Gastrocnemius medialis (tissue), 4 donors: ENCODE data around the gene SQSTM1. TPM values are rescaled to one million over a fixed set of nuclear protein-coding genes. Genes with fewer than 3 reads are reported as not detected.

ENCODE experiments used
- ATAC-seq, 2 donors: fragments of 150-250 bp; one replicate each; pipeline ENCODE4 v1.9.1; 2016
- DNase-seq, 2 donors: peaks; one replicate each; pipeline ENCODE4 v3.0.0-alpha.2; 2019
- H3K27ac ChIP-seq, 4 donors: fragments of 200-600 bp; sonication (generic); 1 replicate in 1 of 4; 2 replicates in 3 of 4; pipeline ENCODE4 v1.5.1; 2016 to 2018; ENCODE audit warnings: mild to moderate bottlenecking in 2 of 4, moderate library complexity in 1 of 4
- H3K27me3 ChIP-seq, 3 donors: fragments of 200-600 bp; sonication (generic) in 2 of 3; 1 replicate in 1 of 3; 2 replicates in 2 of 3; pipeline versions ENCODE4 v1.5.1 to v1.6.0; 2016 to 2019; ENCODE audit warnings: mild to moderate bottlenecking in 1 of 3, moderate library complexity in 1 of 3
- H3K36me3 ChIP-seq, 2 donors: fragments of 200-600 bp; sonication (generic) in 1 of 2; one replicate each; pipeline ENCODE4 v1.5.1; 2017 to 2018
- H3K4me1 ChIP-seq, 2 donors: fragments of 200-600 bp; sonication (generic) in 1 of 2; one replicate each; pipeline ENCODE4 v1.5.1; 2016 to 2017; ENCODE audit warnings: mild to moderate bottlenecking in 2 of 2
- H3K4me3 ChIP-seq, 4 donors: fragments of 200-600 bp; sonication (generic) in 3 of 4; 1 replicate in 1 of 4; 2 replicates in 3 of 4; pipeline ENCODE4 v1.5.1; 2016 to 2019; ENCODE audit warnings: mild to moderate bottlenecking in 2 of 4
- H3K9me3 ChIP-seq, 3 donors: fragments of 200-600 bp; sonication (generic) in 2 of 3; 1 replicate in 1 of 3; 2 replicates in 2 of 3; pipeline ENCODE4 v1.5.1; 2016 to 2019
- POLR2A ChIP-seq, 2 donors: fragments of 450-650 bp; IDR thresholded peaks; one replicate each; pipeline ENCODE4 v1.6.1; 2017; ENCODE audit warnings: antibody characterized with exemption in 2 of 2, mild to moderate bottlenecking in 2 of 2, moderate library complexity in 2 of 2
- in situ Hi-C, 4 donors: fragments of 200-750 bp; cut with MboI; loops; one replicate each; pipeline versions ENCODE4 v1.15.0 to v1.8.0; 2017; ENCODE audit warnings: low sequenced_read_pairs in 4 of 4
- intact Hi-C: fragments of 100-400 bp; cut with DNase I; formaldehyde crosslinking; loops from one replicate; pipeline ENCODE4 v1.15.1; 2023; ENCODE audit warnings: low total_unique reads
- total RNA-seq, 4 donors: library from RNA; depleted of rRNA; stranded (reverse); fragments of >200 nt; gene quantifications; one replicate each; pipeline versions ENCODE4 v1.1.0 to v1.2.3, GENCODE V29; 2016
- TF ChIP-seq, protein P1 (sequence below), 5 experiments: fragments of 450-650 bp in 3 of 5; fragments of 200-600 bp in 2 of 5; sonication (generic) in 2 of 5; IDR thresholded peaks in 4 of 5; conservative IDR thresholded peaks in 1 of 5; 1 replicate in 4 of 5; 2 replicates in 1 of 5; pipeline ENCODE4 v1.5.1; 2016 to 2019; ENCODE audit warnings: antibody characterized with exemption in 5 of 5, mild to moderate bottlenecking in 3 of 5, moderate library complexity in 3 of 5

Gene SQSTM1
- total RNA-seq, 4 donors from 2014 or later, result 1,080 to 1,340 (median 1,178) TPM

DNA sequence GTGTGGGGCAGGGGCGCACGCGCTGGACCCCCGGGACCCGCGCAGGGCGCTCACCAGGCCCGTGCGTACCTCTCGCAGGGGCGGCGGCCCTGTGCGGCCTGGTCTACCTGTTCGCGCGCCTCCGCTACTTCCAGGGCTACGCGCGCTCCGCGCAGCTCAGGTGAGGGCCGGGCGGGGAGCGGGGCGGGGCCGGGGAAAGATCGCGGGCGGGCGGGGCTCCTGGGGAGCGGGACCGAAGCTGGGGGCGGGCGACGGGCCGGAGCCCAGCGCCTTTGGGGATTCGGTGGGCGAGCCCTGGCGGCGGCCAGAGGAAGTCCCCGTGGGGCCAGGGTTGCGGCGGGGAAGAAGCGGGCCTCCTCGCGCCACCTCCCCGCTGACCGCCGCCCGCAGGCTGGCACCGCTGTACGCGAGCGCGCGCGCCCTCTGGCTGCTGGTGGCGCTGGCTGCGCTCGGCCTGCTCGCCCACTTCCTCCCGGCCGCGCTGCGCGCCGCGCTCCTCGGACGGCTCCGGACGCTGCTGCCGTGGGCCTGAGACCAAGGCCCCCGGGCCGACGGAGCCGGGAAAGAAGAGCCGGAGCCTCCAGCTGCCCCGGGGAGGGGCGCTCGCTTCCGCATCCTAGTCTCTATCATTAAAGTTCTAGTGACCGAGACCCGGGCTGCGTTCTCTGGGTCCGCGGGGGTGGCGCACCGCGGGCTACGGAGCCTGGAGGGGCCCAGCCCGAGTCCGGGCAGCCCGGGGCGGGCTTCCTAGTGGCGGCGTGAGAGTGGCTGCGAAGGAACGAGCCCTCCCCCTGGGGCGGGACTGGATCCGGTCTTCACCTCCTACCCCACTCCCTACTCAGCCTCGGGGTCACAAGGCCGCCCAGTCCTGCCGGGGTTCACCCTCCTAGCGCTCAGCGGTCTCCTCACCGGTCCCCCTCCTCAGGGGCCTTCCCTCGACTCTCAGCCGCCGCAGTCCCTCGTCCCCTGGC lies 24.6 kb upstream of the SQSTM1 start:
- in situ Hi-C loops (no loop called here), intact Hi-C loops (loop anchor here (1.0 to 5.0 kb wide), 4 partner anchors 34 to 129 kb away; partner anchors contain the start of genes MAML1 and MRNIP)
- H3K4me3 ChIP-seq, result peak overlapping the region; percentile 55 to 65 (median 60)
- TF ChIP-seq, protein P1, sequence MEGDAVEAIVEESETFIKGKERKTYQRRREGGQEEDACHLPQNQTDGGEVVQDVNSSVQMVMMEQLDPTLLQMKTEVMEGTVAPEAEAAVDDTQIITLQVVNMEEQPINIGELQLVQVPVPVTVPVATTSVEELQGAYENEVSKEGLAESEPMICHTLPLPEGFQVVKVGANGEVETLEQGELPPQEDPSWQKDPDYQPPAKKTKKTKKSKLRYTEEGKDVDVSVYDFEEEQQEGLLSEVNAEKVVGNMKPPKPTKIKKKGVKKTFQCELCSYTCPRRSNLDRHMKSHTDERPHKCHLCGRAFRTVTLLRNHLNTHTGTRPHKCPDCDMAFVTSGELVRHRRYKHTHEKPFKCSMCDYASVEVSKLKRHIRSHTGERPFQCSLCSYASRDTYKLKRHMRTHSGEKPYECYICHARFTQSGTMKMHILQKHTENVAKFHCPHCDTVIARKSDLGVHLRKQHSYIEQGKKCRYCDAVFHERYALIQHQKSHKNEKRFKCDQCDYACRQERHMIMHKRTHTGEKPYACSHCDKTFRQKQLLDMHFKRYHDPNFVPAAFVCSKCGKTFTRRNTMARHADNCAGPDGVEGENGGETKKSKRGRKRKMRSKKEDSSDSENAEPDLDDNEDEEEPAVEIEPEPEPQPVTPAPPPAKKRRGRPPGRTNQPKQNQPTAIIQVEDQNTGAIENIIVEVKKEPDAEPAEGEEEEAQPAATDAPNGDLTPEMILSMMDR (IDR thresholded peaks at IDR 0.05 in 4 of 5, conservative IDR thresholded peaks at IDR 0.05 in 1 of 5), result peak; percentile 60 to 95 (median 84)
- TF ChIP-seq POLR2A (IDR thresholded peaks at IDR 0.05), result peak; percentile 45 to 46
- H3K9me3 ChIP-seq, result no peaks in the 10 kb centered on the region
- peak in 1 of 2 donors; percentile 68 for DNase-seq
- H3K27me3 ChIP-seq, result no peaks in the 10 kb centered on the region
- H3K27ac ChIP-seq, result peak overlapping the region; percentile 62 to 81 (median 76)
- peak; percentile 74 to 84 for ATAC-seq
- peaks cover 0 to 32% of the 10 kb centered on the region in 2 donors for H3K36me3 ChIP-seq
- peaks cover 17 to 22% of the 10 kb centered on the region in 2 donors for H3K4me1 ChIP-seq

DNA sequence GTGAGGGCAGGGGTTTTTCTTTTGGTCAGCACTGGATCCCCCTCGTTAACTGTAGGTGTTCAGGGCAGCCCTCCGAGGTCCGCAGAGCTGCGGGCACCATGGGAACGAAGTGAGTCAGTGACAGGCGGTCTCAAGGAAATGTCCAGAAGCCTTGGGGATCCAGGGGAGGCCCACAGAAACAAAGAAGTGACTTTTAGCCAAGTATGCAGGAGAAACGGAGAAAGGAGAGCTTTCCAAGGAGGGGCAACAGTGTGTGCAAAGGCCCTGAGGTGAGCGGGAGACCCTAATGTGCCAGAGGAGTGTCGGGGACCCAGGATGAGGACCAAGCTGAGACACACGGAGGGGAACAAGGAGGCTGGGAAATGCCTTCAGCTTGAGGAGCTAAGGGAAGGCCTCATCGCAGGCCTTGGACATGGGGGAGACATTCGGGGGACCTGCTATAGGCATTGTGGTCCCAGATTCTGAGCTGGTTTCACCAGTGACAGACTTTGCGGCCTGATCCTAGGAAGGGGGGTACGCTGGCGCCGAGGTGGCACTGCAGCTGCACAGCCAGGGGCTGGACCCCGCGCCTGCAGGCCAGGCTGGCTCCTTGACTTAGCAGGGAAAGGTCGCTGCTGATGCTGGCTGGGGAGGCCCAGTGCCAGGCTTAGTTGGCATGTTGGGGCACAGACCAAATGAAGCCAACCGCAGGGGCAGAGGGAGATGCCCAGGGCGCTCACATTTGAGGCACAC lies 23.7 kb upstream of the SQSTM1 start:
- peak overlapping the region; percentile 62 to 81 (median 76) for H3K27ac ChIP-seq

DNA sequence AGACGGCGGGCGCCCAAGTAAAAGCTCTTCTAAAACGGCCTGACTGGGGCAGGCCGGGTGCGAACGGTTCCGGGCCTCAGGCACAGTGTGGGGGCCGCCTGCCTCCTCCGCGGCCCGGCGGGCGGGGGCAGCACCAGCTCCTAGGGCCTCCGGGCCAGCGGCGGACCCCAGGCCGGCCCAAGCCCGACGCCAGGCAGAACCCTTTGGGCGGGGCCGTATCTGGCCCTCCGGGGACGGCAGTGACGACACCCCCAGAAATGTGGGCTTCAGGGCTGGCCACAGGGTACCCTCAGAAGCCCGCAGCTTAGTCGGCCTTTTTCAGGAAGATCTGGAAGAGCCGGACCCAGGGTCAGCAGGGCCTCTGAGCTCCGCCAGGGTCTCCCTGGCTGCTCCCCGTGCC lies 23.0 kb upstream of the SQSTM1 start:
- Histone ChIP-seq H3K4me3 (no peak overlapping the region), H3K36me3 (peaks cover 0 to 35% of the 10 kb centered on the region in 2 donors), H3K27me3 (no peaks in the 10 kb centered on the region), H3K27ac (no peak overlapping the region), H3K4me1 (peaks cover 21 to 26% of the 10 kb centered on the region in 2 donors), H3K9me3 (no peaks in the 10 kb centered on the region)
- ATAC-seq (no peak), DNase-seq (no peak)
- no peak for TF ChIP-seq POLR2A (IDR thresholded peaks at IDR 0.05)
- TF ChIP-seq, protein P1 (IDR thresholded peaks at IDR 0.05 in 4 of 5, conservative IDR thresholded peaks at IDR 0.05 in 1 of 5), result no peak
- in situ Hi-C loops (no loop called here), intact Hi-C loops (loop anchor here (2.0 to 5.0 kb wide), 3 partner anchors 61 to 130 kb away; partner anchors contain the start of genes MAML1 and MRNIP)

More for the DNA sequence above, 23.7 kb upstream of the SQSTM1 start:
- H3K36me3 ChIP-seq, result peaks cover 0 to 35% of the 10 kb centered on the region in 2 donors
- H3K4me3 ChIP-seq, result peak overlapping the region in 3 of 4 donors; percentile 55 to 65 (median 59)
- H3K9me3 ChIP-seq, result no peaks in the 10 kb centered on the region
- TF ChIP-seq, protein P1 (IDR thresholded peaks at IDR 0.05 in 4 of 5, conservative IDR thresholded peaks at IDR 0.05 in 1 of 5), result no peak
- TF ChIP-seq POLR2A (IDR thresholded peaks at IDR 0.05), result no peak
- no peaks in the 10 kb centered on the region for H3K27me3 ChIP-seq
- H3K4me1 ChIP-seq, result peaks cover 19% of the 10 kb centered on the region in 2 donors
- in situ Hi-C loops, result no loop called here
- no peak for ATAC-seq
- DNase-seq, result peak in 1 of 2 donors; percentile 15
- intact Hi-C loops, result loop anchor here (1.0 to 5.0 kb wide), 4 partner anchors 35 to 130 kb away; partner anchors contain the start of genes MAML1 and MRNIP

DNA sequence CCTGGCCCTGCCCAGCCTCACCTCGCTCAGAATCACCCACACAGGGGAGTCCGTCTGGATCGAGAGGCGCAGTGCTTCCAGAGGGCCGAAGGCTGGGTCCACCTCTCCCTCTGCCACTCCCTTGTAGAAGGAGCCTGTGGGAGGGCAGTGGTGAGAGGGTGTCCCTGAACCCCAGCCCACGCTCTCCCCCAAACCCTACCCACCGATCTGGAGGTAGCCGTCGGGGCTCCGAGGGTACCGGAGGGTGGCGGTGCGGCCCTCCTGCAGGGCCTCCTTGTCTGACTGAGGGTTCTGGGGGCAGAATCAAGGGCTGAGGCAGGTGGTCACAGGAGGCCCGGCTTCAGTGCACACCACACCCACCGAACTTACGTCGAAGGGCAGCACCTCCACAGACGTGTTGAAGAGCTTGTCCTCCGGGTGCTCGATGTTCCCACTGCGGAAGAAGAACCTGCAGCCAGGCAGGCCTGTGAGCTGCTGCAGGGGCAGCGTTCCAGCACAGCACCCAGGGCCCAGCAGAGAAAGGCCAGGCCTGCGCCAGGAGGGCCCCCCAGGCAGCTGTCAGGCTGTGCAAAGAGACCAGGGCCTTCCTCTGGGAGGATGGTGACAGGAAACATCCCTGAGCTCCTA lies 22.4 kb upstream of the SQSTM1 start:
- no peak for ATAC-seq
- in situ Hi-C loops (no loop called here), intact Hi-C loops (loop anchor here (5.0 kb wide), 2 partner anchors 66 to 131 kb away; partner anchors contain the start of gene MAML1)
- peaks cover 26 to 30% of the 10 kb centered on the region in 2 donors for H3K4me1 ChIP-seq
- no peak overlapping the region for H3K4me3 ChIP-seq
- H3K27ac ChIP-seq, result no peak overlapping the region
- peaks cover 0 to 35% of the 10 kb centered on the region in 2 donors for H3K36me3 ChIP-seq
- H3K9me3 ChIP-seq, result no peaks in the 10 kb centered on the region
- TF ChIP-seq POLR2A (IDR thresholded peaks at IDR 0.05), result no peak
- TF ChIP-seq, protein P1 (IDR thresholded peaks at IDR 0.05 in 4 of 5, conservative IDR thresholded peaks at IDR 0.05 in 1 of 5), result no peak
- H3K27me3 ChIP-seq, result no peaks in the 10 kb centered on the region
- no peak for DNase-seq
